ENCODE results near the gene GIGYF2.
"Not testable (repeated sequence)": the region's sequence is repeated elsewhere in the genome, so short reads cannot be mapped to it uniquely, and the experiment has no call there.

GIGYF2 gene

GRCh38 chr2:232831496-232831895 lies 134.4 kb downstream of the GIGYF2 start:
- no peak for DNase-seq

- no peak for DNase-seq
Observed at GRCh38 chr2:232833830-232834229, 136.7 kb downstream of the GIGYF2 start.

GRCh38 chr2:232835687-232836208 lies 138.6 kb downstream of the GIGYF2 start:
- no peak for DNase-seq

- DNase-seq: no peak
Observed at GRCh38 chr2:232836934-232837333, 139.8 kb downstream of the GIGYF2 start.

GRCh38 chr2:232838406-232838874 lies 141.3 kb downstream of the GIGYF2 start:
- DNase-seq: no peak

- no peak for DNase-seq
Observed at GRCh38 chr2:232839411-232840079, 142.4 kb downstream of the GIGYF2 start.

GRCh38 chr2:232842689-232843088 lies 145.6 kb downstream of the GIGYF2 start:
- DNase-seq: no peak

GRCh38 chr2:232843834-232844233 lies 146.7 kb downstream of the GIGYF2 start:
- no peak for DNase-seq

- no peak for DNase-seq
Observed at GRCh38 chr2:232846055-232846454, 148.9 kb downstream of the GIGYF2 start.

GRCh38 chr2:232850039-232850438 lies 152.9 kb downstream of the GIGYF2 start:
- no peak for DNase-seq

- DNase-seq: not testable (repeated sequence)
Observed at GRCh38 chr2:232852081-232852480, 154.9 kb downstream of the GIGYF2 start.

- DNase-seq: no peak
Observed at GRCh38 chr2:232852676-232853075, 155.5 kb downstream of the GIGYF2 start.

GRCh38 chr2:232854082-232854481 lies 157.0 kb downstream of the GIGYF2 start:
- no peak for DNase-seq

- DNase-seq: no peak
Observed at GRCh38 chr2:232857158-232857563, 160.0 kb downstream of the GIGYF2 start.

- DNase-seq: no peak
Observed at GRCh38 chr2:232859385-232859916, 162.3 kb downstream of the GIGYF2 start.

GRCh38 chr2:232860593-232861241 lies 163.6 kb downstream of the GIGYF2 start:
- no peak for DNase-seq

GRCh38 chr2:232861353-232861752 lies 164.2 kb downstream of the GIGYF2 start:
- no peak for DNase-seq

GRCh38 chr2:232863996-232864395 lies 166.9 kb downstream of the GIGYF2 start:
- no peak for DNase-seq

GRCh38 chr2:232865165-232865564 lies 168.0 kb downstream of the GIGYF2 start:
- DNase-seq: no peak

- no peak for DNase-seq
Observed at GRCh38 chr2:232866104-232866503, 169.0 kb downstream of the GIGYF2 start.

GRCh38 chr2:232869138-232870017 lies 172.2 kb downstream of the GIGYF2 start:
- no peak for DNase-seq

GRCh38 chr2:232870018-232870765 lies 173.1 kb downstream of the GIGYF2 start, which contains the start of gene SNORC:
TSS of gene SNORC (plus strand) at chr2:232870264. CDS start at chr2:232870342, 78 bp downstream.
- no peak for DNase-seq
